ENCODE data around the gene PCYT2.

GRCh38 chr17:81858967-81859905 is 52.0 kb downstream of the PCYT2 start:
- TF ChIP-seq CTCF (conservative IDR thresholded peaks at IDR 0.05), result no peak
- no peak for TF ChIP-seq ZFX (IDR thresholded peaks at IDR 0.05)
